HCT116 (cell line): ENCODE measurements around the gene ZIC4.

Source experiments
- EZH2 ChIP-seq: fragments of 200-600 bp; sonication (generic); IDR thresholded peaks from 2 replicates; pipeline ENCODE4 v1.6.1; 2017; ENCODE audit warnings: antibody characterized with exemption, mixed run types
- RAD21 ChIP-seq: IDR thresholded peaks from 2 replicates; pipeline ENCODE4 v1.6.1; 2012; ENCODE audit warnings: low read depth, mild to moderate bottlenecking
- SRF ChIP-seq: IDR thresholded peaks from 2 replicates; pipeline ENCODE4 v1.6.1; 2012; ENCODE audit warnings: low read depth
- YY1 ChIP-seq: IDR thresholded peaks from 2 replicates; pipeline ENCODE4 v1.6.1; 2011; ENCODE audit warnings: low read length, low read depth, moderate library complexity, mild to moderate bottlenecking; ENCODE audit not compliant: insufficient replicate concordance; ENCODE audit errors: extremely low read depth
- TF ChIP-seq, protein P1 (sequence below), 3 experiments: fragments of 200-600 bp in 1 of 3; sonication (generic) in 1 of 3; IDR thresholded peaks in 2 of 3; conservative IDR thresholded peaks in 1 of 3; 2 replicates each; pipeline ENCODE4 v1.5.1; 2012 to 2017; ENCODE audit warnings: low read depth in 2 of 3, low read length in 2 of 3, antibody characterized with exemption in 1 of 3, borderline replicate concordance in 1 of 3, control low read depth in 1 of 3, mild to moderate bottlenecking in 1 of 3, mixed read lengths in 1 of 3, mixed run types in 1 of 3, moderate library complexity in 1 of 3; ENCODE audit not compliant: insufficient read depth in 1 of 3
- TF ChIP-seq, protein P2 (sequence below): IDR thresholded peaks from 2 replicates; pipeline ENCODE4 v1.6.1; 2012; ENCODE audit warnings: low read depth

DNA sequence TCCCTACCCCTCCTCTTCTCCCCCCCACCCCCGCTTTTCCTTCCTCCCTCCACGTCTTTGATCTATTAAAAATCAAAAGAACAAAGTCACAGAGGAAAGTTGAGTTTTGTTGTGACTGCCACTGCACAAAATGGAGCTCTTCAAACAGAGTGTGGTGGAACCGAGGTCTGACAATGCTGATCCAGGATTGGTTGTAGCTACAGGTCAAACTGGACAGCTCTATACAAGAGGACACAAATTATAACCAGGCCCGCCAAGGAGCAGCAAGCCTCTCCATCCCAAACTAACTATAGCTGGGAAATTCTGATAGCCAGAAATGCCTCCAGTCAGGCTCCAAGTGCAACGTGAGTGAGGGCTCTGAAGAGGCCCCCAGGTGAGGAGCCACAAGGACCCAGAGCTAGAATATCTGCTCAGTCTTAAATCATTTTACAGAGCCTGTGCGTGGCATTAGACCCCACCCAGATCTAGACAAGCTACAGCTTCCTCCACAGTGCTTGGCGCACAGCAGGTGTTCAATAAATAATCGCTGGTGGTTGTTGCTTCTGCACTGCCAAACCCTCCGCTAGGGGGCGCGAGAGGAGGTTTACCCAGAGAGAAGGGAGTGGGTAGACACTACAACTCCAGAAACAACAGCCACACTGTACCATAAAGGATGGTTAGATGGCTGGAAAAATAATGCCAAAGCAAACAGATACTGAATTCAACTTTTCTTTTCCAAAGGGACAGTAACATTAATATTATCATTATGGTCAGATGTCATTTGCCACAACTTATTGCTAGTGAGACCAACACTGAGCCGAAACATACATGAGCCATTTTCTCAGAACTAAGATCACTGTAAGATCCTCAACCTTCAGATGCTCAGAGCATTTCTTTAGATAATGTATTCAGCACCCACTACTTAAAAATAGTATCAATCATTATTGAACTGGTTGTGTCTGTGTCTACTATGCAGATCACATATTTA, 44.6 kb downstream of the ZIC4 start:
- TF ChIP-seq, protein P1, sequence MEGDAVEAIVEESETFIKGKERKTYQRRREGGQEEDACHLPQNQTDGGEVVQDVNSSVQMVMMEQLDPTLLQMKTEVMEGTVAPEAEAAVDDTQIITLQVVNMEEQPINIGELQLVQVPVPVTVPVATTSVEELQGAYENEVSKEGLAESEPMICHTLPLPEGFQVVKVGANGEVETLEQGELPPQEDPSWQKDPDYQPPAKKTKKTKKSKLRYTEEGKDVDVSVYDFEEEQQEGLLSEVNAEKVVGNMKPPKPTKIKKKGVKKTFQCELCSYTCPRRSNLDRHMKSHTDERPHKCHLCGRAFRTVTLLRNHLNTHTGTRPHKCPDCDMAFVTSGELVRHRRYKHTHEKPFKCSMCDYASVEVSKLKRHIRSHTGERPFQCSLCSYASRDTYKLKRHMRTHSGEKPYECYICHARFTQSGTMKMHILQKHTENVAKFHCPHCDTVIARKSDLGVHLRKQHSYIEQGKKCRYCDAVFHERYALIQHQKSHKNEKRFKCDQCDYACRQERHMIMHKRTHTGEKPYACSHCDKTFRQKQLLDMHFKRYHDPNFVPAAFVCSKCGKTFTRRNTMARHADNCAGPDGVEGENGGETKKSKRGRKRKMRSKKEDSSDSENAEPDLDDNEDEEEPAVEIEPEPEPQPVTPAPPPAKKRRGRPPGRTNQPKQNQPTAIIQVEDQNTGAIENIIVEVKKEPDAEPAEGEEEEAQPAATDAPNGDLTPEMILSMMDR (IDR thresholded peaks at IDR 0.05 in 2 of 3, conservative IDR thresholded peaks at IDR 0.05 in 1 of 3; ENCODE audit: borderline replicate concordance in 1 of 3, insufficient read depth in 1 of 3, low read depth in 2 of 3, low read length in 2 of 3) = peak; percentile 53 to 95 (median 84); a peak in 5 of 6 replicates
- TF ChIP-seq, protein P2, sequence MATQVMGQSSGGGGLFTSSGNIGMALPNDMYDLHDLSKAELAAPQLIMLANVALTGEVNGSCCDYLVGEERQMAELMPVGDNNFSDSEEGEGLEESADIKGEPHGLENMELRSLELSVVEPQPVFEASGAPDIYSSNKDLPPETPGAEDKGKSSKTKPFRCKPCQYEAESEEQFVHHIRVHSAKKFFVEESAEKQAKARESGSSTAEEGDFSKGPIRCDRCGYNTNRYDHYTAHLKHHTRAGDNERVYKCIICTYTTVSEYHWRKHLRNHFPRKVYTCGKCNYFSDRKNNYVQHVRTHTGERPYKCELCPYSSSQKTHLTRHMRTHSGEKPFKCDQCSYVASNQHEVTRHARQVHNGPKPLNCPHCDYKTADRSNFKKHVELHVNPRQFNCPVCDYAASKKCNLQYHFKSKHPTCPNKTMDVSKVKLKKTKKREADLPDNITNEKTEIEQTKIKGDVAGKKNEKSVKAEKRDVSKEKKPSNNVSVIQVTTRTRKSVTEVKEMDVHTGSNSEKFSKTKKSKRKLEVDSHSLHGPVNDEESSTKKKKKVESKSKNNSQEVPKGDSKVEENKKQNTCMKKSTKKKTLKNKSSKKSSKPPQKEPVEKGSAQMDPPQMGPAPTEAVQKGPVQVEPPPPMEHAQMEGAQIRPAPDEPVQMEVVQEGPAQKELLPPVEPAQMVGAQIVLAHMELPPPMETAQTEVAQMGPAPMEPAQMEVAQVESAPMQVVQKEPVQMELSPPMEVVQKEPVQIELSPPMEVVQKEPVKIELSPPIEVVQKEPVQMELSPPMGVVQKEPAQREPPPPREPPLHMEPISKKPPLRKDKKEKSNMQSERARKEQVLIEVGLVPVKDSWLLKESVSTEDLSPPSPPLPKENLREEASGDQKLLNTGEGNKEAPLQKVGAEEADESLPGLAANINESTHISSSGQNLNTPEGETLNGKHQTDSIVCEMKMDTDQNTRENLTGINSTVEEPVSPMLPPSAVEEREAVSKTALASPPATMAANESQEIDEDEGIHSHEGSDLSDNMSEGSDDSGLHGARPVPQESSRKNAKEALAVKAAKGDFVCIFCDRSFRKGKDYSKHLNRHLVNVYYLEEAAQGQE = no peak
- TF ChIP-seq EZH2 = no peak
- TF ChIP-seq SRF = no peak
- no peak for TF ChIP-seq YY1
- TF ChIP-seq RAD21 = peak; percentile 57
